GM18873 (cell line): ENCODE measurements around the gene WNK2.
"Not testable (repeated sequence)": the region's sequence is repeated elsewhere in the genome, so short reads cannot be mapped to it uniquely, and the experiment has no call there.

ENCODE experiments used
- ATAC-seq: cut with Tn5 transposase; IDR thresholded peaks from one replicate; pipeline ENCODE4 v1.9.1; 2021; ENCODE audit warnings: mild to moderate bottlenecking, moderate library complexity, moderate number of reproducible peaks; ENCODE audit not compliant: unreplicated experiment, low FRiP score

Gene WNK2

GRCh38 chr9:93319301-93319991 lies 135.5 kb downstream of the WNK2 start:
- no peak for ATAC-seq

GRCh38 chr9:93319992-93320500 lies 136.1 kb downstream of the WNK2 start:
- ATAC-seq: no peak

- no peak for ATAC-seq
Observed at GRCh38 chr9:93320591-93321219, 136.8 kb downstream of the WNK2 start.

GRCh38 chr9:93321220-93321610 lies 137.3 kb downstream of the WNK2 start:
- ATAC-seq: no peak

GRCh38 chr9:93323446-93323954 lies 139.6 kb downstream of the WNK2 start:
- not testable (repeated sequence) for ATAC-seq

- ATAC-seq: no peak
Observed at GRCh38 chr9:93324191-93324834, 140.4 kb downstream of the WNK2 start.

GRCh38 chr9:93325307-93326035 lies 141.5 kb downstream of the WNK2 start:
- no peak for ATAC-seq

GRCh38 chr9:93326056-93326455 lies 142.1 kb downstream of the WNK2 start:
- no peak for ATAC-seq

GRCh38 chr9:93326654-93327053 lies 142.7 kb downstream of the WNK2 start:
- no peak for ATAC-seq

GRCh38 chr9:93329629-93330280 lies 145.8 kb downstream of the WNK2 start:
- no peak for ATAC-seq

- ATAC-seq: no peak
Observed at GRCh38 chr9:93332317-93332716, 148.4 kb downstream of the WNK2 start.

GRCh38 chr9:93336720-93337119 lies 152.8 kb downstream of the WNK2 start:
- no peak for ATAC-seq

- not testable (repeated sequence) for ATAC-seq
Observed at GRCh38 chr9:93338196-93338595, 154.3 kb downstream of the WNK2 start.

- no peak for ATAC-seq
Observed at GRCh38 chr9:93340091-93340490, 156.2 kb downstream of the WNK2 start.

- not testable (repeated sequence) for ATAC-seq
Observed at GRCh38 chr9:93341820-93342219, 157.9 kb downstream of the WNK2 start.

- ATAC-seq: not testable (repeated sequence)
Observed at GRCh38 chr9:93342428-93342827, 158.5 kb downstream of the WNK2 start.

- ATAC-seq: no peak
Observed at GRCh38 chr9:93343663-93344062, 159.7 kb downstream of the WNK2 start.

GRCh38 chr9:93345643-93346230 lies 161.8 kb downstream of the WNK2 start:
- ATAC-seq: no peak

- no peak for ATAC-seq
Observed at GRCh38 chr9:93346231-93347112, 162.5 kb downstream of the WNK2 start.
